Ramos (cell line): ENCODE data around the gene RAB1B.
"Not testable (repeated sequence)": the region's sequence is repeated elsewhere in the genome, so short reads cannot be mapped to it uniquely, and the experiment has no call there.

ENCODE experiments used
- in situ Hi-C: fragments of 300-500 bp; cut with MboI; formaldehyde crosslinking; loops from one replicate; pipeline ENCODE4 v1.14.3; 2022; ENCODE audit warnings: low sequenced_read_pairs; ENCODE audit not compliant: unreplicated experiment

Gene RAB1B

GRCh38 chr11:66265531-66266377 is 2.7 kb upstream of the RAB1B start:
- in situ Hi-C loops: no loop called here

- in situ Hi-C loops: no loop called here
Observed at GRCh38 chr11:66266378-66267038, 1.9 kb upstream of the RAB1B start.

GRCh38 chr11:66267039-66267378 is 1.4 kb upstream of the RAB1B start:
- in situ Hi-C loops: no loop called here

GRCh38 chr11:66267379-66268243 is 828 bp upstream of the RAB1B start:
- in situ Hi-C loops: no loop called here

- in situ Hi-C loops: no loop called here
Observed at GRCh38 chr11:66268952-66269905, 790 bp downstream of the RAB1B start.

- in situ Hi-C loops: no loop called here
Observed at GRCh38 chr11:66271816-66272215, 3.4 kb downstream of the RAB1B start.

- in situ Hi-C loops: no loop called here
Observed at GRCh38 chr11:66272596-66272995, 4.2 kb downstream of the RAB1B start.

GRCh38 chr11:66274219-66274618 is 5.8 kb downstream of the RAB1B start:
- in situ Hi-C loops: no loop called here

- in situ Hi-C loops: no loop called here
Observed at GRCh38 chr11:66275396-66275795, 7.0 kb downstream of the RAB1B start.

GRCh38 chr11:66275984-66276612 is 7.7 kb downstream of the RAB1B start:
- in situ Hi-C loops: no loop called here

GRCh38 chr11:66276619-66277018 is 8.2 kb downstream of the RAB1B start:
- in situ Hi-C loops: not testable (repeated sequence)

GRCh38 chr11:66277064-66277463 is 8.6 kb downstream of the RAB1B start:
- in situ Hi-C loops: not testable (repeated sequence)

- in situ Hi-C loops: no loop called here
Observed at GRCh38 chr11:66277471-66278362, 9.3 kb downstream of the RAB1B start, which contains the start of gene CNIH2. TSS of gene CNIH2 (plus strand) at chr11:66278175. CDS start at chr11:66278457, 282 bp downstream.

GRCh38 chr11:66278363-66279091 is 10.1 kb downstream of the RAB1B start:
- in situ Hi-C loops: no loop called here

- in situ Hi-C loops: no loop called here
Observed at GRCh38 chr11:66279092-66279734, 10.8 kb downstream of the RAB1B start.

- in situ Hi-C loops: no loop called here
Observed at GRCh38 chr11:66280428-66280827, 12.0 kb downstream of the RAB1B start.

- in situ Hi-C loops: no loop called here
Observed at GRCh38 chr11:66281001-66281400, 12.6 kb downstream of the RAB1B start.
